Neural progenitor cell (in vitro differentiated cells): ENCODE measurements around the gene CCSER2. TPM values are rescaled to one million over a fixed set of nuclear protein-coding genes. Genes with fewer than 3 reads are reported as not detected.

ENCODE experiments used
- DNase-seq: peaks from one replicate; pipeline ENCODE4 v3.0.0-alpha.2; 2016; ENCODE audit warnings: low spot score
- H2AFZ ChIP-seq: fragments of 200-600 bp; sonication (generic); replicated peaks from 2 replicates; pipeline ENCODE4 v1.6.1; 2016; ENCODE audit warnings: antibody characterized with exemption
- H3F3A ChIP-seq: fragments of 200-600 bp; sonication (generic); 2 replicates; pipeline ENCODE4 v1.6.1; 2016; ENCODE audit warnings: antibody characterized with exemption, low read depth
- H3K27ac ChIP-seq: fragments of 200-600 bp; sonication (generic); 2 replicates; pipeline ENCODE4 v1.5.1; 2016; ENCODE audit warnings: mild to moderate bottlenecking
- H3K27me3 ChIP-seq: fragments of 200-600 bp; sonication (generic); 2 replicates; pipeline ENCODE4 v1.6.1; 2016; ENCODE audit warnings: mild to moderate bottlenecking, moderate library complexity
- H3K36me3 ChIP-seq: fragments of 200-600 bp; sonication (generic); 2 replicates; pipeline ENCODE4 v1.5.1; 2016
- H3K4me1 ChIP-seq: fragments of 200-600 bp; sonication (generic); 2 replicates; pipeline ENCODE4 v1.6.1; 2016; ENCODE audit warnings: mixed run types
- H3K4me2 ChIP-seq: fragments of 200-600 bp; sonication (generic); 2 replicates; pipeline ENCODE4 v1.6.1; 2016
- H3K4me3 ChIP-seq: fragments of 200-600 bp; sonication (generic); 2 replicates; pipeline ENCODE4 v1.5.1; 2016
- H3K79me2 ChIP-seq: fragments of 200-600 bp; sonication (generic); 2 replicates; pipeline ENCODE4 v1.6.1; 2016; ENCODE audit warnings: low read depth
- H3K9ac ChIP-seq: fragments of 200-600 bp; sonication (generic); 2 replicates; pipeline ENCODE4 v1.6.1; 2016
- H3K9me3 ChIP-seq: fragments of 200-600 bp; sonication (generic); 2 replicates; pipeline ENCODE4 v1.5.1; 2016; ENCODE audit warnings: low read depth
- H4K20me1 ChIP-seq: fragments of 200-600 bp; sonication (generic); 2 replicates; pipeline ENCODE4 v1.6.1; 2016; ENCODE audit warnings: low read depth
- H3K27ac Mint-ChIP-seq: 3 replicates; pipeline ENCODE4 v1.8.0; 2021; ENCODE audit warnings: mixed read lengths
- H3K27me3 Mint-ChIP-seq: 2 replicates; pipeline ENCODE4 v1.8.0; 2022; ENCODE audit warnings: low read depth, mild to moderate bottlenecking, inconsistent platforms, moderate library complexity, mixed read lengths; ENCODE audit not compliant: insufficient read depth
- H3K36me3 Mint-ChIP-seq: 3 replicates; pipeline ENCODE4 v1.8.0; 2021; ENCODE audit warnings: mixed read lengths
- H3K4me1 Mint-ChIP-seq: 3 replicates; pipeline ENCODE4 v1.8.0; 2021; ENCODE audit warnings: mixed read lengths
- H3K4me3 Mint-ChIP-seq: 3 replicates; pipeline ENCODE4 v1.8.0; 2021; ENCODE audit warnings: mild to moderate bottlenecking, moderate library complexity, mixed read lengths
- H3K9me3 Mint-ChIP-seq: 3 replicates; pipeline ENCODE4 v1.8.0; 2020; ENCODE audit warnings: mixed read lengths
- CTCF ChIP-seq: fragments of 200-600 bp; sonication (generic); IDR thresholded peaks from 2 replicates; pipeline ENCODE4 v1.5.1; 2017; ENCODE audit warnings: antibody characterized with exemption, mild to moderate bottlenecking
- EZH2 ChIP-seq: fragments of 200-600 bp; sonication (generic); IDR thresholded peaks from 2 replicates; pipeline ENCODE4 v1.6.1; 2017; ENCODE audit warnings: antibody characterized with exemption, mild to moderate bottlenecking, moderate library complexity
- EZH2phosphoT487 ChIP-seq: fragments of 200-600 bp; sonication (generic); IDR thresholded peaks from 2 replicates; pipeline ENCODE4 v1.6.1; 2017; ENCODE audit warnings: antibody characterized with exemption
- total RNA-seq: library from RNA; depleted of rRNA; stranded (reverse); fragments of >200 nt; gene quantifications from 2 replicates; pipeline ENCODE4 v1.2.3, GENCODE V29; 2015; ENCODE audit warnings: low replicate concordance

Gene CCSER2
- total RNA-seq, 1 donor from 2014 or later, result 39.3 TPM

DNA sequence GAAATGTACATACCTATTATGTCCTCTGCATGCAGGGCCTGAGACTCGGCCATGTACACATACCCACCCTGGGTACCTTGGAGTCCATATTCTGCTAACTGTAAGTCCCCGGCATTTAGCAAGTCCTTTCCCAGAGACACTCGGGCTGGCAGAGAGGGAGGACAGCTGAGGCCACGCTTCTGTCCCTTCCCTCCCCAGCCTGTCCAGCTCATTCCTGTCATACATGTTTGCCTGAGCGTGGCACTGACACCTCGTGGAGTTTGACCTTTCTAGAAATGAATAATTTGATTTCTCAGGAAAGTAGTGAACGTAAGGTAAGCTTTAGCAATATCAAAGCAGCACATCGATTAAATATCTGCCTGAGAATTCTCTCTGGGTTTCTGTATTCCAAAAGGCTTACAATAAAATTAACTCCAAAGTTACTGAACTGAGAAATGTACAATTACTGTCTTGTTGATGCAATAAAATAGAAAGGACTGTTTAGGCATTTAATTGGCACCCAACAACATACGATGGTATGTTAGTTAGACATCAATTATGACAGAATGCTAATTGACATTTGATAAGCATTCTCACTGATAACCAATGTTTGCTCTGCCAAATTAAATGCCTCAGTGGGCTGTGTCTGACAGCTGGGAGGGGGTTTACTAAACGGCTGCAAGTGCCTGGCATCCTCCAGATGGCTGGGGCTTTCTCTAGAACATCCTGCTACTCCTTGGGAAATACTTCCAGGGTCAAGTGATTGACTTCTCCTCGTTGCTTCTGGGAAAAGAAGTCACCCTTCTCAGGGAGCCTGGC, 221.2 kb downstream of the CCSER2 start:
- Histone ChIP-seq H3K4me3 (no peak overlapping the region), H3K27ac (no peak overlapping the region), H3K9me3 (no peaks in the 10 kb centered on the region), H3K79me2 (no peaks in the 10 kb centered on the region), H3K27me3 (no peaks in the 10 kb centered on the region), H3K9ac (no peak overlapping the region), H4K20me1 (no peaks in the 10 kb centered on the region), H3K36me3 (no peaks in the 10 kb centered on the region), H3K4me2 (no peak overlapping the region), H2AFZ (peak overlapping the region; percentile 68), H3F3A (no peaks in the 10 kb centered on the region), H3K4me1 (no peaks in the 10 kb centered on the region)
- H3K4me3 Mint-ChIP-seq, result no peak overlapping the region
- DNase-seq, result no peak
- H3K27me3 Mint-ChIP-seq, result peaks cover 2% of the 10 kb centered on the region
- H3K36me3 Mint-ChIP-seq, result no peaks in the 10 kb centered on the region
- H3K9me3 Mint-ChIP-seq, result no peaks in the 10 kb centered on the region
- peaks cover 5% of the 10 kb centered on the region for H3K4me1 Mint-ChIP-seq
- H3K27ac Mint-ChIP-seq, result no peak overlapping the region
- TF ChIP-seq EZH2phosphoT487, result no peak

DNA sequence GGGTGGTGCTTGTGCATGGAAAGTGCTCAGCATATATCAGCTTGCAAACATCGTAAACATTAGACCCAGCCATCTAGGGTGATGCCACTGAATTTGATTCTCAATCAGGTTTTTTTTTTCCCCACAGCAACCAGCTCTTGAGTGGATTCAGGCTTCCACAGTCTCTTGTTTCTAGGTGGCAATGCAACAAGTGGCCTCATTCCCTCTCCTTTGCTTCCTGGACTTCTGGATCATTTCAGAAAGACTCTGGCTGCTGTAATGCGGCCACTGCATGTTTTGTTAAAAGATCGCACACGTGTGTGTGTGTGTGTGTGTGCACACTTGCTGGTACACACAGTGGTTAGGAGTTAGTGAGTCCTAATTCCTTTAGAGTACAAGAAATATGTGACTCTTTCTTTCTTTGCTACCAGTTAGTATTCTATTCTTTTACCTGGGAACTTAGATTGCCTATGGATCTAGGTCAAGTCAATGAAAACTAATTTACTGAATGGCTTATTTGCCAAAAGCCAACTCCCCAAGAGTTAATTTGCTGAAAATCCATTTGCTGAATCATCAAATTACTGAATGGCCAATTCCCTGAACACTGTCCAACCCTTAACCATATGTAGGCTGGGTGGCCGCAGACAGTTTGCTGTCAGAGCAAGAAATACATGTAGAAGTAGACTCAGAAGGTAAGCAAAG, 222.5 kb downstream of the CCSER2 start:
- no peaks in the 10 kb centered on the region for H3K4me1 Mint-ChIP-seq

GRCh38 chr10:84551437-84552120, 223.2 kb downstream of the CCSER2 start:
- no peak overlapping the region for H3K27ac ChIP-seq
- TF ChIP-seq EZH2phosphoT487 (no peak), CTCF (no peak), EZH2 (no peak)
- no peak overlapping the region for H3K4me3 ChIP-seq
- H3F3A ChIP-seq, result no peaks in the 10 kb centered on the region
- H3K4me1 ChIP-seq, result peaks cover 3% of the 10 kb centered on the region
- no peaks in the 10 kb centered on the region for H3K9me3 ChIP-seq
- no peaks in the 10 kb centered on the region for H3K79me2 ChIP-seq
- H3K9me3 Mint-ChIP-seq, result no peaks in the 10 kb centered on the region
- H3K36me3 Mint-ChIP-seq, result no peaks in the 10 kb centered on the region
- no peak overlapping the region for H3K4me3 Mint-ChIP-seq
- no peak overlapping the region for H3K27ac Mint-ChIP-seq
- H3K27me3 Mint-ChIP-seq, result peaks cover 2% of the 10 kb centered on the region
- DNase-seq, result no peak
- H3K9ac ChIP-seq, result no peak overlapping the region
- H2AFZ ChIP-seq, result no peak overlapping the region
- no peak overlapping the region for H3K4me2 ChIP-seq
- H3K4me1 Mint-ChIP-seq, result no peaks in the 10 kb centered on the region
- H3K36me3 ChIP-seq, result no peaks in the 10 kb centered on the region
- H4K20me1 ChIP-seq, result no peaks in the 10 kb centered on the region
- H3K27me3 ChIP-seq, result no peaks in the 10 kb centered on the region

More for the DNA sequence above, 222.5 kb downstream of the CCSER2 start:
- Histone ChIP-seq H3K4me2 (no peak overlapping the region), H2AFZ (no peak overlapping the region), H3K9ac (no peak overlapping the region), H3K4me1 (no peaks in the 10 kb centered on the region), H3K9me3 (no peaks in the 10 kb centered on the region), H3K4me3 (no peak overlapping the region), H3K79me2 (no peaks in the 10 kb centered on the region), H3K36me3 (no peaks in the 10 kb centered on the region), H4K20me1 (no peaks in the 10 kb centered on the region), H3F3A (no peaks in the 10 kb centered on the region), H3K27me3 (no peaks in the 10 kb centered on the region), H3K27ac (no peak overlapping the region)
- no peak for DNase-seq
- Mint-ChIP-seq H3K4me3 (no peak overlapping the region), H3K27me3 (peaks cover 2% of the 10 kb centered on the region), H3K36me3 (no peaks in the 10 kb centered on the region), H3K27ac (no peak overlapping the region), H3K9me3 (no peaks in the 10 kb centered on the region)
- no peak for TF ChIP-seq EZH2phosphoT487
- no peak for TF ChIP-seq EZH2
- no peak for TF ChIP-seq CTCF
